Mammary epithelial cell (primary cell): ENCODE measurements around the gene STK32C.

Experiments
- EZH2 ChIP-seq: IDR thresholded peaks from 2 replicates; pipeline ENCODE4 v1.6.1; 2012; ENCODE audit warnings: low read length, inconsistent platforms, borderline replicate concordance
- TF ChIP-seq, protein P1 (sequence below), 2 donors: IDR thresholded peaks in 1 of 2; conservative IDR thresholded peaks in 1 of 2; 2 replicates each; pipeline ENCODE4 v1.5.1; 2011 to 2012; ENCODE audit warnings: inconsistent platforms in 2 of 2, low read length in 2 of 2, mild to moderate bottlenecking in 2 of 2, control low read depth in 1 of 2, low read depth in 1 of 2; ENCODE audit not compliant: insufficient read depth in 1 of 2; ENCODE audit errors: extremely low read depth in 1 of 2

DNA sequence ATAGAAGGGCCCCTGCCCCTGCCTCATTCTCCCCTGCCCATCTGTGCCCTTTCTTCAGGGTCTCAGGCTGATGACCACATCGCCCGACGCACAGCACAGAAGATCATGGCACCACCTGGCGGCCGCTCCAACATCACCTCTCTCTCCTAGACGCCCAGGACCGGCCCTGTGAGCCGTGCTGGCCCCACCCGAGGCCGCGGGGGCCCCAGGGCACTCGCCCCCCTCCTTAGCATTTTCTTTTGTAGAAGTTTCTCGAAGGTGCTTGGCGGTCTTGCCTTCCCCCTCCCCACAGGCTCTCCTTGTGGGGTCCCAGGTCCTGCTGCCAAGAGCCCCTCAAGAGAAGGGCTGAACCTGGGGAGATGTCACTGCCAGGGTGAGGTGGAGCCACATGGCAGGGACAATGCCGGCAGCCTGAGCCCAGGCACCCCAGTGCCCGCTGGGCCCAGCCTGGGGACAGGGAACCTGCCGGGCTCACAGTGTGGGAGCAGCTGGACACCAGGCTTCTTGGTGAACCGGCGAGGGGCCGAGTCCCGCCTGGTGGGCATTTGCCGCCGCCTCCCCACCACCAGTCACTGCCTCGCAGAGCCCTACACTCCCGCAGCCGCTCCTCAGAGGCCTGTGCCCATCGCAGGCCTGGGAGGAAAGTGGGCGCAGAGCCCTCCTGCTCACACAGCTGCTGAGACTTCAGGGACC is 102.8 kb downstream of the STK32C start:
- TF ChIP-seq, protein P1, sequence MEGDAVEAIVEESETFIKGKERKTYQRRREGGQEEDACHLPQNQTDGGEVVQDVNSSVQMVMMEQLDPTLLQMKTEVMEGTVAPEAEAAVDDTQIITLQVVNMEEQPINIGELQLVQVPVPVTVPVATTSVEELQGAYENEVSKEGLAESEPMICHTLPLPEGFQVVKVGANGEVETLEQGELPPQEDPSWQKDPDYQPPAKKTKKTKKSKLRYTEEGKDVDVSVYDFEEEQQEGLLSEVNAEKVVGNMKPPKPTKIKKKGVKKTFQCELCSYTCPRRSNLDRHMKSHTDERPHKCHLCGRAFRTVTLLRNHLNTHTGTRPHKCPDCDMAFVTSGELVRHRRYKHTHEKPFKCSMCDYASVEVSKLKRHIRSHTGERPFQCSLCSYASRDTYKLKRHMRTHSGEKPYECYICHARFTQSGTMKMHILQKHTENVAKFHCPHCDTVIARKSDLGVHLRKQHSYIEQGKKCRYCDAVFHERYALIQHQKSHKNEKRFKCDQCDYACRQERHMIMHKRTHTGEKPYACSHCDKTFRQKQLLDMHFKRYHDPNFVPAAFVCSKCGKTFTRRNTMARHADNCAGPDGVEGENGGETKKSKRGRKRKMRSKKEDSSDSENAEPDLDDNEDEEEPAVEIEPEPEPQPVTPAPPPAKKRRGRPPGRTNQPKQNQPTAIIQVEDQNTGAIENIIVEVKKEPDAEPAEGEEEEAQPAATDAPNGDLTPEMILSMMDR (conservative IDR thresholded peaks at IDR 0.05 in 1 of 2, IDR thresholded peaks at IDR 0.05 in 1 of 2; ENCODE audit: extremely low read depth in 1 of 2, insufficient read depth in 1 of 2, low read depth in 1 of 2, low read length in 2 of 2) = no peak
- TF ChIP-seq EZH2 = no peak
